ENCODE measurements around the gene CD4. TPM values are rescaled to one million over a fixed set of nuclear protein-coding genes. Genes with fewer than 3 reads are reported as not detected.
"Not testable (repeated sequence)": the region's sequence is repeated elsewhere in the genome, so short reads cannot be mapped to it uniquely, and the experiment has no call there.

CD4 gene
- total RNA-seq, 3 donors from 2014 or later, result 8.9 to 16.5 (median 14.8) TPM

DNA sequence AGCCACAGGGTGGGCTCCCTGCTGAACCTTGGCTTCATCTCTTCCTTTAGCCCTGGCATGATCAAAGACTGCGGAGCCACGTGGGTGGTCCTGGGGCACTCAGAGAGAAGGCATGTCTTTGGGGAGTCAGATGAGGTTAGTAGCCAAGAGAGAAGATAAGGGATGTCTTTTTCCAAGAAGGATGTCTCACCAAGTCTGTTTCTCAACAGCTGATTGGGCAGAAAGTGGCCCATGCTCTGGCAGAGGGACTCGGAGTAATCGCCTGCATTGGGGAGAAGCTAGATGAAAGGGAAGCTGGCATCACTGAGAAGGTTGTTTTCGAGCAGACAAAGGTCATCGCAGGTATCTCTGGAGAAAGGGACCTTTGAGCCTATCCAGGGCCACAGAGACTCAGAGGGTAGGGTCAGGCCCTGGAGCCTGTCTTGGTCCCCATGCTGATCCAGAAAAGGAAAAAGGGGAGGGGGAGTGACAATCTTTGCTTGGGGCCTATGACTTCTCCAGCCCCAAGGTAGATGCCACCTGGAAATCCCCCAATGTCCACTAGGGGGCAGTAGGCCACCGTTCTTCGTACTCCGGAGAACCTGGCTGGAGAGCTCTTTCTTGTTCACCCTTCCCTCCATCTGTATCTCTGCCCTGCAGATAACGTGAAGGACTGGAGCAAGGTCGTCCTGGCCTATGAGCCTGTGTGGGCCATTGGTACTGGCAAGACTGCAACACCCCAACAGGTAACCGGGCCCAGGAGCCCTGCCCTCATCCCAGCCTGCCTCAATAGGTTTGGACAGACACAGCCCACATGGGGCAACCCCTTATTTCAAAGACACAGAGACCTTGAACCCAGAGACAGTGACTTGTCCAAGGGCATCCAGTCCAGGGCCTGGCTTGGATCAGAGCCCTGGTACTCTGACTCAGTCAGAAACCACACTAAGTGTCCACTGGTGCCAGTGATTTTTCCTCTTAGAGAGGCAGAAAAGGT lies 80.0 kb downstream of the CD4 start:
- Histone ChIP-seq H3K36me3 (ENCODE audit: low read depth) (no peaks in the 10 kb centered on the region), H3K9me3 (no peaks in the 10 kb centered on the region), H3K4me1 (ENCODE audit: low read depth) (peaks cover 35% of the 10 kb centered on the region), H3K4me3 (no peak overlapping the region)
- peak; percentile 73 to 92 (median 85) for DNase-seq
- ATAC-seq, result peak; percentile 19
- intact Hi-C loops (cut with DNase I, micrococcal nuclease), result no loop called here
- TF ChIP-seq, protein P1, sequence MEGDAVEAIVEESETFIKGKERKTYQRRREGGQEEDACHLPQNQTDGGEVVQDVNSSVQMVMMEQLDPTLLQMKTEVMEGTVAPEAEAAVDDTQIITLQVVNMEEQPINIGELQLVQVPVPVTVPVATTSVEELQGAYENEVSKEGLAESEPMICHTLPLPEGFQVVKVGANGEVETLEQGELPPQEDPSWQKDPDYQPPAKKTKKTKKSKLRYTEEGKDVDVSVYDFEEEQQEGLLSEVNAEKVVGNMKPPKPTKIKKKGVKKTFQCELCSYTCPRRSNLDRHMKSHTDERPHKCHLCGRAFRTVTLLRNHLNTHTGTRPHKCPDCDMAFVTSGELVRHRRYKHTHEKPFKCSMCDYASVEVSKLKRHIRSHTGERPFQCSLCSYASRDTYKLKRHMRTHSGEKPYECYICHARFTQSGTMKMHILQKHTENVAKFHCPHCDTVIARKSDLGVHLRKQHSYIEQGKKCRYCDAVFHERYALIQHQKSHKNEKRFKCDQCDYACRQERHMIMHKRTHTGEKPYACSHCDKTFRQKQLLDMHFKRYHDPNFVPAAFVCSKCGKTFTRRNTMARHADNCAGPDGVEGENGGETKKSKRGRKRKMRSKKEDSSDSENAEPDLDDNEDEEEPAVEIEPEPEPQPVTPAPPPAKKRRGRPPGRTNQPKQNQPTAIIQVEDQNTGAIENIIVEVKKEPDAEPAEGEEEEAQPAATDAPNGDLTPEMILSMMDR (IDR thresholded peaks at IDR 0.05), result peak; percentile 82

DNA sequence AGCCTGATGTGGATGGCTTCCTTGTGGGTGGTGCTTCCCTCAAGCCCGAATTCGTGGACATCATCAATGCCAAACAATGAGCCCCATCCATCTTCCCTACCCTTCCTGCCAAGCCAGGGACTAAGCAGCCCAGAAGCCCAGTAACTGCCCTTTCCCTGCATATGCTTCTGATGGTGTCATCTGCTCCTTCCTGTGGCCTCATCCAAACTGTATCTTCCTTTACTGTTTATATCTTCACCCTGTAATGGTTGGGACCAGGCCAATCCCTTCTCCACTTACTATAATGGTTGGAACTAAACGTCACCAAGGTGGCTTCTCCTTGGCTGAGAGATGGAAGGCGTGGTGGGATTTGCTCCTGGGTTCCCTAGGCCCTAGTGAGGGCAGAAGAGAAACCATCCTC lies 81.0 kb downstream of the CD4 start:
- intact Hi-C loops (cut with DNase I, micrococcal nuclease); H3K36me3 ChIP-seq (ENCODE audit: low read depth); ATAC-seq; H3K4me3 ChIP-seq; H3K9me3 ChIP-seq; DNase-seq: not testable (repeated sequence)
- peaks cover 35% of the 10 kb centered on the region for H3K4me1 ChIP-seq (ENCODE audit: low read depth)

Other genes with a start within 250 kb of the CD4 start
- 10 to 100 TPM in 1 of 3 donors, 1 to 10 TPM in 2; 3.6 to 22.4 (median 8.2) TPM for gene IFFO1, start 233.5 kb upstream of the CD4 start, total RNA-seq
- gene NOP2, start 221.2 kb upstream of the CD4 start, total RNA-seq, result 10 to 100 TPM; 26.1 to 32.4 (median 26.6) TPM
- 100 to 1,000 TPM; 127 to 243 (median 149) TPM for gene CHD4, start 182.1 kb upstream of the CD4 start, total RNA-seq
- gene LPAR5, start 153.6 kb upstream of the CD4 start, total RNA-seq, result 10 to 100 TPM; 12.0 to 30.5 (median 22.7) TPM
- 1 to 10 TPM; 1.4 to 3.0 (median 2.2) TPM for gene ACRBP, start 142.1 kb upstream of the CD4 start, total RNA-seq
- gene ING4, start 126.4 kb upstream of the CD4 start, total RNA-seq, result 10 to 100 TPM; 28.9 to 46.9 (median 45.9) TPM
- gene ZNF384, start 100.2 kb upstream of the CD4 start, total RNA-seq, result 10 to 100 TPM; 54.5 to 67.8 (median 64.3) TPM
- 1 to 10 TPM in 1 of 3 donors, under 1 TPM in 1, not detected in 1; 0.53 to 2.9 TPM for gene PIANP, start 88.7 kb upstream of the CD4 start, total RNA-seq
- gene COPS7A, start 65.5 kb upstream of the CD4 start, total RNA-seq, result 10 to 100 TPM; 32.8 to 47.2 (median 39.2) TPM
- gene MLF2, start 36.4 kb upstream of the CD4 start, total RNA-seq, result 100 to 1,000 TPM; 136 to 177 (median 149) TPM
- 100 to 1,000 TPM; 116 to 549 (median 122) TPM for gene PTMS, start 23.2 kb upstream of the CD4 start, total RNA-seq
- 1 to 10 TPM; 1.8 to 4.7 (median 2.1) TPM for gene LAG3, start 17.0 kb upstream of the CD4 start, total RNA-seq
- gene GPR162, start 32.3 kb downstream of the CD4 start, total RNA-seq, result 10 to 100 TPM in 1 of 3 donors, 1 to 10 TPM in 2; 1.7 to 18.6 (median 3.1) TPM
- 10 to 100 TPM in 1 of 3 donors, 1 to 10 TPM in 2; 1.6 to 24.2 (median 5.2) TPM for gene P3H3, start 38.9 kb downstream of the CD4 start, total RNA-seq
- gene GNB3, start 51.4 kb downstream of the CD4 start, total RNA-seq, result 1 to 10 TPM in 1 of 3 donors, under 1 TPM in 2; 0.38 to 5.3 (median 0.96) TPM
- 10 to 100 TPM in 1 of 3 donors, 1 to 10 TPM in 2; 2.8 to 15.3 (median 5.2) TPM for gene CDCA3, start 61.8 kb downstream of the CD4 start, total RNA-seq
- gene USP5, start 62.6 kb downstream of the CD4 start, total RNA-seq, result 10 to 100 TPM; 65.9 to 80.7 (median 79.7) TPM
- gene TPI1, start 78.0 kb downstream of the CD4 start, total RNA-seq, result 100 to 1,000 TPM; 408 to 766 (median 700) TPM
- gene SPSB2, start 83.8 kb downstream of the CD4 start, total RNA-seq, result 10 to 100 TPM in 2 of 3 donors, 1 to 10 TPM in 1; 9.7 to 11.7 (median 10.6) TPM
- gene LRRC23, start 115.3 kb downstream of the CD4 start, total RNA-seq, result 10 to 100 TPM in 1 of 3 donors, 1 to 10 TPM in 2; 4.7 to 11.8 (median 4.9) TPM
- 10 to 100 TPM in 1 of 3 donors, 1 to 10 TPM in 2; 4.5 to 67.3 (median 7.6) TPM for gene ENO2, start 125.1 kb downstream of the CD4 start, total RNA-seq
- 100 to 1,000 TPM in 1 of 3 donors, 10 to 100 TPM in 2; 68.5 to 208 (median 82.4) TPM for gene ATN1, start 138.4 kb downstream of the CD4 start, total RNA-seq
- gene RNU7-1, start 154.3 kb downstream of the CD4 start, total RNA-seq, result not detected
- gene C12orf57, start 154.5 kb downstream of the CD4 start, total RNA-seq, result 100 to 1,000 TPM; 113 to 175 (median 130) TPM
- gene PTPN6, start 161.8 kb downstream of the CD4 start, total RNA-seq, result 10 to 100 TPM; 37.4 to 61.7 (median 51.7) TPM
- gene PHB2, start 181.1 kb downstream of the CD4 start, total RNA-seq, result 100 to 1,000 TPM; 204 to 266 (median 209) TPM
- 10 to 100 TPM; 29.6 to 33.7 (median 33.4) TPM for gene EMG1, start 181.4 kb downstream of the CD4 start, total RNA-seq
- 100 to 1,000 TPM in 2 of 3 donors, 10 to 100 TPM in 1; 79.8 to 121 (median 102) TPM for gene LPCAT3, start 228.9 kb downstream of the CD4 start, total RNA-seq

All from mucosa of descending colon (tissue), 3 donors.